Measurements from ENCODE around the gene ARX.

The ARX gene

DNA sequence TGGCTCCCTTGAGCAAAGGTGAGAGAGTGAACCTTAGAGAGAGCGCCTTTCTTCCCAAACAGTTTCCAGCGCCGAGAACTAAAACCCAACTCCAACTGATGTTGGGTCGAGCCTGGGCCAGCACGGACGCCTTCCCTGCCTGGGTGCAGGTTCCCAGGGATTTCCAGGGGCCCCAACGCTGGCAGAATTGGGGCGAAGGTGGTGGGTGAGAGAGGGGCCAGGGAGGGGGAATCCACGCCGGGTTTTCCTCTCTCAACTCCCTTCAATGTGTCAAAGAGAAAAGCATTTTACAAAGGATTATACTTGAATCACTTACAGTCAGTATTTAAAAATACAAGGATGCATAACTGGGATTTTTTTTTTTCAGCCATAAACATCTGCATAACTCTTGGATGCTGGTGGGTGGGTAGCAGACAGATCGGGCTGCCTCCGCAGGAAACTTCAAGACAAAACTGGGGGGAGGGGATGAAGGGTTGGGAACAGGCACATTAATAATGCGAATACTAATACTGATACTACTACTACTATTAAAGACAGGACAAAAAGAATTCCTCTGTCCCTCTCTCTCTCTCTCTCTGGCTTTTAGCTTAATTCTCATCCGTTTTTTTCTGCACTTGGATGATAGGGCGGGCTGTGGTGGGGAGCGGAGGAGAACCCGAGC is 1.3 kb upstream of the ARX start:
- TF ChIP-seq, protein P1, sequence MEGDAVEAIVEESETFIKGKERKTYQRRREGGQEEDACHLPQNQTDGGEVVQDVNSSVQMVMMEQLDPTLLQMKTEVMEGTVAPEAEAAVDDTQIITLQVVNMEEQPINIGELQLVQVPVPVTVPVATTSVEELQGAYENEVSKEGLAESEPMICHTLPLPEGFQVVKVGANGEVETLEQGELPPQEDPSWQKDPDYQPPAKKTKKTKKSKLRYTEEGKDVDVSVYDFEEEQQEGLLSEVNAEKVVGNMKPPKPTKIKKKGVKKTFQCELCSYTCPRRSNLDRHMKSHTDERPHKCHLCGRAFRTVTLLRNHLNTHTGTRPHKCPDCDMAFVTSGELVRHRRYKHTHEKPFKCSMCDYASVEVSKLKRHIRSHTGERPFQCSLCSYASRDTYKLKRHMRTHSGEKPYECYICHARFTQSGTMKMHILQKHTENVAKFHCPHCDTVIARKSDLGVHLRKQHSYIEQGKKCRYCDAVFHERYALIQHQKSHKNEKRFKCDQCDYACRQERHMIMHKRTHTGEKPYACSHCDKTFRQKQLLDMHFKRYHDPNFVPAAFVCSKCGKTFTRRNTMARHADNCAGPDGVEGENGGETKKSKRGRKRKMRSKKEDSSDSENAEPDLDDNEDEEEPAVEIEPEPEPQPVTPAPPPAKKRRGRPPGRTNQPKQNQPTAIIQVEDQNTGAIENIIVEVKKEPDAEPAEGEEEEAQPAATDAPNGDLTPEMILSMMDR (conservative IDR thresholded peaks at IDR 0.05): no peak
- H3K27ac ChIP-seq: no peak overlapping the region

DNA sequence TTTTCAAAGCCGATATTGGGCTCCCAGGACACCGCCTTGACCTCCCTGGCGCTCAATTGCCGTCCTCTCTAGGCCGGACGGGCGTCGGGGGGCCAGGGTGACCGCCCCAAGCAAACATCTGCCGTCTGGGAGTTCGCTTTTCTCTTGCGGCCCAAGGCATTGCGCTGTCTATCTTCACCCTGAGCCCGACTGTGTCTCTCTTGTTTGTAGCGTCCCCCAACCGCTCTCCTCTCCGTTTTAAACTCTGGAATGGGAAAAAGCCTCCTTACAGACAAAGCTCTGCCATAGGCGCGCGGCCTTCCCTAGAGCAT is 551 bp upstream of the ARX start:
- H3K27ac ChIP-seq: no peak overlapping the region
- TF ChIP-seq, protein P1 (conservative IDR thresholded peaks at IDR 0.05): no peak

DNA sequence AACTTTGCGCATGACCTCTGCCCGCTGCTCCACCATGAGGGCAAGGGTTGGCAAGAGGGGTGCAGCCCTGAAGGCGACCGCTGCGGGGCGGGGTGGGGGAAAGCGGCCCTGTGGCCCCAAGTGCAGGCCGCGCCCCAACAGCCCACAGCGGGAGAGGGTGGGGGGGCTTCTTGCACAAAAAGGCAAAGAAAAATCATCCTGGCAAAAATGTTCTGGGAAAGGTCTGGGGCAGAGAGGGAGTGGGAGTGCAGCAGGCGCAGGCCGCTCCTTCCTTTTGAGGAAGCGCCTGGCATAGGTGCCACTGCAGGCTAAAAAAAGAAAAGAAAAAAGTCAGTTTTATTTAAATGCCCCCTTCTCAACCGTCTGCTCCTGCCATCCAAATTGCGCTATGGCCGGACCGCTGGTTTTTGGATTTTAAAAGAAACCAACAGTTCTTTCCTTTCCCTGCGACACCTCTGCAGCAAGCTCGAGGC is 1.4 kb downstream of the ARX start:
- H3K27ac ChIP-seq: no peak overlapping the region
- TF ChIP-seq, protein P1 (conservative IDR thresholded peaks at IDR 0.05): no peak

DNA sequence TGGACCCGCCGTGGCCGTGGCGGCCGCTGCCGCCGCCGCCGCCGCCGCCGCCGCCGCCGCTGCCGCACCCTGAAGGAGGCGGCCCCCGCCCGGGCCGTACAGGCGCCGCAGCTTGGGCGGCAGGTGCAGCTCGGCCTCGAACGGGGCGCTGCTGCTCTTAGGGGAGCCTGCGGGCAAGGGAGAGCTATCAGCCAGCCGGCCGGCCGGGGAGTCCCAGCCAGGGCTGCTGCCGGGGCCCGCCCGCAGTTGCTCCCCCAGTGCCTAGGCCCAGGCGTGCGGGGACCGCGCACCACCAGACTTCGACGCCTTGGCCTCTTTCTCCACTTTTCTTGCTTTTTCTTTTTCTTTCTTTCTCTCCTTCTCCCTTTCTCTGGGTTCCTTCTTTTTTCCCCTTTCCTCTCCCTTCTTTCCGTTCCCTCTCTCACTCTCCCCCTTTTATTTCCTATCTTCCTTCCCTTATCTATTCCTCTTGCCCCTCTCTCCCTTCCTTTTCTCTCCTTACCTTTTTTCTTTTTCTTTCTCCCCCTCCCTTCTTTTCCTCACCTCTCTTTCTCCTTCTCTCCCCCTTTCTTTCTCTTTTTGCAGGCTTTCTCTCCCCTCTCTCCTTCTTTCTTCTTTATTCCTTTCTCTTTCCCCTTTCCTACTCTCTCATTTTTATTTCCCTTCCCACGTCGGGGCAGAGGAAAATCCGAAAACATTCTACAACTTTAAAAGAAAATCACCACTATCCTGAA is 2.0 kb downstream of the ARX start:
- TF ChIP-seq, protein P1 (conservative IDR thresholded peaks at IDR 0.05): no peak
- no peak overlapping the region for H3K27ac ChIP-seq

DNA sequence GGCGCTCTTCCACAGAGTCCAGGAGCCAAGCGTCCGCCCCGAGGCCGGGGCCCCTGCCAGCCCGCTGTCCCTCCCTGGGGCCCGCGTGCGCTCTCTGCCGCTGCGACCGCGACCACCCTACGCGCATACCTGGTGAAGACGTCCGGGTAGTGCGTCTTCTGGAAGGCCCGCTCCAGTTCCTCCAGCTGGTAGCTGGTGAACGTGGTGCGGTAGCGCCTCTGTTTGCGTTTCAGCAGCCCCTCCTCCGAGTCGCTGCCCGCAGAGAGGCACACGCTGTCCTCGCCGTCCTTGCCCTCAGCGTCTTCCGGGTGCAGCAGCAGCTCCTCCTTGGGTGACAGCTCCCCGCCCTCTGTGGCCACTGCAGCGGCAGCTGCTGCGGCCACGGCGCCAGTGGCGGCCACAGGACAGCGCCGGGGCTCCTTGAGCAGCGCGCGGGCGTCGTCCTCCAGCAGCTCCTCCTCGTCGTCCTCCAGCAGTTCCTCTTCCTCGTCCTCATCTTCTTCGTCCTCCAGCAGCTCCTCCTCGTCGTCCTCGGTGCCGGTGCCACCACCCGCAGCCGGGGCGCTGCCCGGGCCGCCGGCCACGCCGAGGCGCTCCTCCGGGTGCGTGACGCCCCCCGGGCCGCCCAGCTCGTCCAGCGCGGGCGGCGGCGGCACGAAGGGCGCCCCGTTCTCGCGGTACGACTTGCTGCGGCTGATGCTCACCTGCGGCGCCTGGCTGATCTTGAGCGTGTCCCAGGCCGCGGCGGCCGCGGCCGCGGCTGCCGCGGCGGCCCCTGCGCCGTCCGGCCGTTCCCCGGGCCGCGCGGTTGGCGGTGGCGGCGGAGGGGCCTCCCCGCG is 2.8 kb downstream of the ARX start:
- H3K27ac ChIP-seq: no peak overlapping the region
- TF ChIP-seq, protein P1 (conservative IDR thresholded peaks at IDR 0.05): no peak

DNA sequence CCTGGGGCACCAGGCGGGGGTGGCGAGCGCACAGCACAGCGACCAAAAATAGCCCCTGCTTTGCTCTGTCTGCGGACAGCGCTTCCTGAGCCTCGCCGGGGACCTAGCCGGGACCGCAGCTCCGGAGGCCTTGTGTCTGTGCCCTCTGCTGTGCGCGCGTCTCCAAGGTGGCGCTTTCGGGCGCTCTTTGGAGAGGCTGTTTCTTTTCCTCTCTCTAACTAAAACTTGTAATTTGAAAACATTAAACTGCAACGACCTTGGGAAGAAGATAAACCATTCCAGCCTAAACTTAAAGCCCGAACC is 3.4 kb downstream of the ARX start:
- no peak overlapping the region for H3K27ac ChIP-seq
- TF ChIP-seq, protein P1 (conservative IDR thresholded peaks at IDR 0.05): no peak
